ENCODE results near the gene SENP6. TPM values are rescaled to one million over a fixed set of nuclear protein-coding genes. Genes with fewer than 3 reads are reported as not detected.

Gene SENP6, protein sequence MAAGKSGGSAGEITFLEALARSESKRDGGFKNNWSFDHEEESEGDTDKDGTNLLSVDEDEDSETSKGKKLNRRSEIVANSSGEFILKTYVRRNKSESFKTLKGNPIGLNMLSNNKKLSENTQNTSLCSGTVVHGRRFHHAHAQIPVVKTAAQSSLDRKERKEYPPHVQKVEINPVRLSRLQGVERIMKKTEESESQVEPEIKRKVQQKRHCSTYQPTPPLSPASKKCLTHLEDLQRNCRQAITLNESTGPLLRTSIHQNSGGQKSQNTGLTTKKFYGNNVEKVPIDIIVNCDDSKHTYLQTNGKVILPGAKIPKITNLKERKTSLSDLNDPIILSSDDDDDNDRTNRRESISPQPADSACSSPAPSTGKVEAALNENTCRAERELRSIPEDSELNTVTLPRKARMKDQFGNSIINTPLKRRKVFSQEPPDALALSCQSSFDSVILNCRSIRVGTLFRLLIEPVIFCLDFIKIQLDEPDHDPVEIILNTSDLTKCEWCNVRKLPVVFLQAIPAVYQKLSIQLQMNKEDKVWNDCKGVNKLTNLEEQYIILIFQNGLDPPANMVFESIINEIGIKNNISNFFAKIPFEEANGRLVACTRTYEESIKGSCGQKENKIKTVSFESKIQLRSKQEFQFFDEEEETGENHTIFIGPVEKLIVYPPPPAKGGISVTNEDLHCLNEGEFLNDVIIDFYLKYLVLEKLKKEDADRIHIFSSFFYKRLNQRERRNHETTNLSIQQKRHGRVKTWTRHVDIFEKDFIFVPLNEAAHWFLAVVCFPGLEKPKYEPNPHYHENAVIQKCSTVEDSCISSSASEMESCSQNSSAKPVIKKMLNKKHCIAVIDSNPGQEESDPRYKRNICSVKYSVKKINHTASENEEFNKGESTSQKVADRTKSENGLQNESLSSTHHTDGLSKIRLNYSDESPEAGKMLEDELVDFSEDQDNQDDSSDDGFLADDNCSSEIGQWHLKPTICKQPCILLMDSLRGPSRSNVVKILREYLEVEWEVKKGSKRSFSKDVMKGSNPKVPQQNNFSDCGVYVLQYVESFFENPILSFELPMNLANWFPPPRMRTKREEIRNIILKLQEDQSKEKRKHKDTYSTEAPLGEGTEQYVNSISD
- total RNA-seq (100 to 1,000 TPM in 4 of 5 experiments, 10 to 100 TPM in 1; 77.9 to 132 (median 124) TPM), polyA plus RNA-seq (10 to 100 TPM; 51.7 to 82.1 TPM), total RNA-seq (148 reads per million, percentile 90 among the genes with 10 or more reads in this experiment)

DNA sequence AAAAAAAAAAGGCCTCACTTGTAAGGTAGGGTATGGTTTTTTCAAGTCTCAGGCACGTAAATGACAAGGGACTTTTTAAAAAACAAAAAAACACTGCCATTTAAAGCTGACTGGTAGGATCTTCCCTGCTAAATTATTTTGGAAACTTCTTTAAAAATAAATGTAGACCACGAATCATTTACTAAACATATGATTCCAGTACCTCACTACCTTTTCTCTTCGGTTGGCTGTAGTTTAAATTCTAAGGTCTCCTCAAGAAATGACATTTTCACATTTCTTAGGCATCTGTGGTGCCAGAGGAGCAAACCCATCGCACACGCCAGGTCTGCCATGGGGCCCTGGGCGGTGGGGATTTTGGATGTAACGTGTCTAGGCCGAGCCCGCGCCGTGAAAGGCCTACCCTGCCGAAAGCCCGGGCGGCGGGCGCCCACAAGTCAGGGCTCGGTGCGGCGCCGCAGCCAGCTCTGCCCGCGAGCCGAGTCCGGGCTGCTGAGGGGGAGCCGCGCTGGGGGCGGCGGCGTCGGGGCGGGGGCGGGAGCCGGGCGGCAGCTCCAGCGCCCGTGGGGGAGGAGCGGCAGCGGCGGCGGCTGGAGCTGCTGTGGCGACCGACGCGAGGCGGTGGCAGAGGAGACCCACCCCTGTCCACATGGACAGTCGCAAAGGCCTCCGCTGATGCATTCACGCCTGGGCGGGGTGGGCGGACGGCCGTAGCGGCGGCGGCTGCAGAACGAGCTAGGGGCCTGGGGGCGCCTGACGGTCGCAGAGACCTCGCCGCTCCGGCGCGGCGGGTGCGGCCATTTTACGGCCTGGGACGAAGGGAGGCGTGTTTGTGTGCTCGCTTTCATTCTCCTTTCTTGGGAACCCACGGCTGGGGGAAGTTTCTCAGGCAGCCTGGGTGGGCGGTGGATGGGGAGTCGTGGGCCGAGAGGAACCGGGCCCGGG is at the start of gene SENP6:
SENP6 (plus strand) TSS at position 577 of the 942 bp plus-strand sequence. CDS start 645 bp downstream, outside the sequence.
- Mint-ChIP-seq H3K4me3 (peak within 1 kb of the TSS; percentile 78 to 100 (median 99)), H3K27ac (peak within 1 kb of the TSS; percentile 97 to 99 (median 98)), H3K4me1 (peaks cover 44 to 80% (median 72%) of the 10 kb centered on the region in 7 donors), H3K36me3 (peaks cover 0 to 19% (median 3%) of the 10 kb centered on the region in 5 donors), H3K9me3 (no peaks in the 10 kb centered on the region), H3K27me3 (no peaks in the 10 kb centered on the region)
- Histone ChIP-seq H3K36me3 (ENCODE audit: control insufficient read depth in 2 of 3, insufficient read depth in 3 of 3, low read length in 3 of 3) (peaks cover 0 to 10% (median 0%) of the 10 kb centered on the region in 3 experiments), H3K27ac (ENCODE audit: low read depth, low read length) (peak within 1 kb of the TSS; percentile 97), H3K4me1 (ENCODE audit: control insufficient read depth in 2 of 2, insufficient read depth in 2 of 2, low read length in 2 of 2) (peaks cover 26 to 37% of the 10 kb centered on the region in 2 donors), H3K4me3 (ENCODE audit: low read length) (peak within 1 kb of the TSS; percentile 87), H3K9me3 (ENCODE audit: control insufficient read depth in 2 of 3, low read length in 3 of 3) (no peaks in the 10 kb centered on the region), H3K27me3 (ENCODE audit: control insufficient read depth in 2 of 2, insufficient read depth in 2 of 2, low read length in 2 of 2) (no peaks in the 10 kb centered on the region)
- DNase-seq (peak; percentile 68 to 81 (median 79)), ATAC-seq (peak; percentile 80)
- intact Hi-C loops (cut with micrococcal nuclease): loop anchor here (1.0 to 5.0 kb wide), 6 partner anchors 74 to 1949 kb away; partner anchors contain the start of genes COX7A2 (in 2 of the 2), TMEM30A (in 2 of the 2) and SLC17A5 (in 1 of the 2)
- POLR2A ChIA-PET: interaction anchor here (0.7 to 3.0 kb wide), 10 partner anchors 8 to 1948 kb away, joined by 3 to 16 read pairs (median 4); partner anchors contain the start of genes COX7A2, SLC17A5 and TMEM30A
- CTCF ChIA-PET: no interaction called here

DNA sequence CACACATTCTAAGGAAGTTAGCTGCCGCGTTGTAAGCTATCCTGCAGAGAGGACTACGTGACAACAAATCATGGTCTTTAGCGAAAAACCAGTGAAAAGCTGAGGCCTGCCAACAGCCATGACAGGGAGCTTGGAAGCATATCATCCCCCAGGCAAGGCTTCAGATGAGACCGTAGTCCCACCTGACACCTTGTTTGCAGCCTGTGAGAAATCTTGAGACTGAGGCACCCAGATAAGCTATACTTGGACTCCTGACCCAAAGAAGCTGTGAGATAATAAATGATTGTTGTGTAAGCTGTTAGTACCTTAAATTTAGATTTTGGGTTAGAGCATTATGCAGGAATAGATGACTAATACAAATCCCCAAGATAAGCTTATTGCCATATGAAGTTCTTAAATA is 45.4 kb upstream of the SENP6 start:
- Histone ChIP-seq H3K9me3 (ENCODE audit: control insufficient read depth in 2 of 3, low read length in 3 of 3) (no peaks in the 10 kb centered on the region), H3K4me1 (ENCODE audit: control insufficient read depth in 2 of 2, insufficient read depth in 2 of 2, low read length in 2 of 2) (no peaks in the 10 kb centered on the region), H3K36me3 (ENCODE audit: control insufficient read depth in 2 of 3, insufficient read depth in 3 of 3, low read length in 3 of 3) (no peaks in the 10 kb centered on the region), H3K27ac (ENCODE audit: low read depth, low read length) (no peak overlapping the region), H3K4me3 (ENCODE audit: low read length) (no peak overlapping the region), H3K27me3 (ENCODE audit: control insufficient read depth in 2 of 2, insufficient read depth in 2 of 2, low read length in 2 of 2) (no peaks in the 10 kb centered on the region)
- ATAC-seq (no peak), DNase-seq (no peak)
- ChIA-PET CTCF (no interaction called here), POLR2A (no interaction called here)
- intact Hi-C loops (cut with micrococcal nuclease): no loop called here
- Mint-ChIP-seq H3K36me3 (peaks cover 0 to 2% (median 0%) of the 10 kb centered on the region in 5 donors), H3K4me3 (no peak overlapping the region), H3K9me3 (peaks cover 0 to 11% (median 0%) of the 10 kb centered on the region in 11 donors), H3K4me1 (peaks cover 0 to 6% (median 0%) of the 10 kb centered on the region in 7 donors), H3K27ac (no peak overlapping the region), H3K27me3 (peaks cover 0 to 22% (median 8%) of the 10 kb centered on the region in 5 donors)

DNA sequence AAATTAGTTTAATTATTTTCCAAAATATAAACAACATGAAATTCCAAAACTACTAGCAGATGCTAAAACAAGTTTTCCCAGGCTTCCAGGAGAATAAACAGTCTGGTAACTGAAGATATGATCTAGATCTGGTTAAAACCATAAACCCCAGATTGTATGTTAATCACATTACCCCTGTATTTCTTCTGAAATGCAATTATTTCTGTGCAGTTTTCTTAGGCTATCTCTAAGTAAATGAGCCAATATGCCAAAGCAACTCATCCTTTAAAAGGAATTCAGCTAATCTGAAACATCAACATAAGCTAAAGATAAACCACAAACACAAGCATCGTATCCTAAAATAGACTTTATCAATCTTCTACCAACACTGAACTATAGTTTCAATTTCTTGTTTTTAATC is 44.6 kb upstream of the SENP6 start:
- Mint-ChIP-seq H3K9me3 (peaks cover 0 to 14% (median 0%) of the 10 kb centered on the region in 11 donors), H3K4me1 (peaks cover 0 to 4% (median 0%) of the 10 kb centered on the region in 7 donors), H3K4me3 (no peak overlapping the region), H3K36me3 (peaks cover 0 to 5% (median 0%) of the 10 kb centered on the region in 5 donors), H3K27me3 (peaks cover 1 to 25% (median 8%) of the 10 kb centered on the region in 5 donors), H3K27ac (no peak overlapping the region)
- Histone ChIP-seq H3K27ac (ENCODE audit: low read depth, low read length) (no peak overlapping the region), H3K4me1 (ENCODE audit: control insufficient read depth in 2 of 2, insufficient read depth in 2 of 2, low read length in 2 of 2) (no peaks in the 10 kb centered on the region), H3K4me3 (ENCODE audit: low read length) (no peak overlapping the region), H3K36me3 (ENCODE audit: control insufficient read depth in 2 of 3, insufficient read depth in 3 of 3, low read length in 3 of 3) (no peaks in the 10 kb centered on the region), H3K27me3 (ENCODE audit: control insufficient read depth in 2 of 2, insufficient read depth in 2 of 2, low read length in 2 of 2) (no peaks in the 10 kb centered on the region), H3K9me3 (ENCODE audit: control insufficient read depth in 2 of 3, low read length in 3 of 3) (no peaks in the 10 kb centered on the region)
- no peak for ATAC-seq
- POLR2A ChIA-PET: no interaction called here
- no peak for DNase-seq
- CTCF ChIA-PET: no interaction called here
- intact Hi-C loops (cut with micrococcal nuclease): no loop called here

DNA sequence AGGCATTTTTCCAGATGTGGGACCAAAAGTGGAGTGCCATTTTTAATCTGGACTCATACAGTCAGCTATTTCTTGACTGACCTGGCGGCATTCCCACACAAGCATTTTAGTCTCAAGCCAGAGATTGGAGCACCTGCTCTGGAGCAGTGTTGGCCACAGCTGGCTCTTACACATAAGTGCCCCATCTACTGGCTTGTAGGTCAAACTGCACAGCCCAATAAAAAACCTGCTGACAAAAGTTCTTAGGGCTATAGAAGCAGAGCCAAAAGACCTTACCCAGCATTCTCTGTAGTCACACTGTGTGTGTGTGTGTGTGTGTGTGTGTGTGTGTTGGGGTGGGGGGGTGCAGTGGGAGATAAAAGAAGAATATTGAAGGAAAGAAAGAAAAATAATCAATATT is 38.6 kb upstream of the SENP6 start:
- intact Hi-C loops (cut with micrococcal nuclease): loop anchor here in 1 of 2 donors (1.0 kb wide), 2 partner anchors 266 to 297 kb away; no protein-coding TSS in a partner anchor
- no peak overlapping the region for H3K27ac ChIP-seq (ENCODE audit: low read depth, low read length)
- ATAC-seq (peak; percentile 58), DNase-seq (peak in 2 of 9 donors; percentile 2 to 11)
- Mint-ChIP-seq H3K36me3 (peaks cover 0 to 28% (median 7%) of the 10 kb centered on the region in 5 donors), H3K9me3 (peaks cover 3 to 46% (median 20%) of the 10 kb centered on the region in 11 donors), H3K4me1 (peaks cover 0 to 5% (median 0%) of the 10 kb centered on the region in 7 donors), H3K27ac (no peak overlapping the region), H3K4me3 (no peak overlapping the region), H3K27me3 (peaks cover 17 to 47% (median 43%) of the 10 kb centered on the region in 5 donors)
- no peak overlapping the region for H3K4me3 ChIP-seq (ENCODE audit: low read length)
- peaks cover 0 to 11% (median 0%) of the 10 kb centered on the region in 3 experiments for H3K9me3 ChIP-seq (ENCODE audit: control insufficient read depth in 2 of 3, low read length in 3 of 3)
- H3K27me3 ChIP-seq (ENCODE audit: control insufficient read depth in 2 of 2, insufficient read depth in 2 of 2, low read length in 2 of 2): no peaks in the 10 kb centered on the region
- H3K4me1 ChIP-seq (ENCODE audit: control insufficient read depth in 2 of 2, insufficient read depth in 2 of 2, low read length in 2 of 2): no peaks in the 10 kb centered on the region
- H3K36me3 ChIP-seq (ENCODE audit: control insufficient read depth in 2 of 3, insufficient read depth in 3 of 3, low read length in 3 of 3): no peaks in the 10 kb centered on the region
- ChIA-PET POLR2A (no interaction called here), CTCF (interaction anchor here (0.6 to 0.7 kb wide), 2 partner anchors 34 to 451 kb away, joined by 3 to 6 read pairs; no protein-coding TSS in a partner anchor)

DNA sequence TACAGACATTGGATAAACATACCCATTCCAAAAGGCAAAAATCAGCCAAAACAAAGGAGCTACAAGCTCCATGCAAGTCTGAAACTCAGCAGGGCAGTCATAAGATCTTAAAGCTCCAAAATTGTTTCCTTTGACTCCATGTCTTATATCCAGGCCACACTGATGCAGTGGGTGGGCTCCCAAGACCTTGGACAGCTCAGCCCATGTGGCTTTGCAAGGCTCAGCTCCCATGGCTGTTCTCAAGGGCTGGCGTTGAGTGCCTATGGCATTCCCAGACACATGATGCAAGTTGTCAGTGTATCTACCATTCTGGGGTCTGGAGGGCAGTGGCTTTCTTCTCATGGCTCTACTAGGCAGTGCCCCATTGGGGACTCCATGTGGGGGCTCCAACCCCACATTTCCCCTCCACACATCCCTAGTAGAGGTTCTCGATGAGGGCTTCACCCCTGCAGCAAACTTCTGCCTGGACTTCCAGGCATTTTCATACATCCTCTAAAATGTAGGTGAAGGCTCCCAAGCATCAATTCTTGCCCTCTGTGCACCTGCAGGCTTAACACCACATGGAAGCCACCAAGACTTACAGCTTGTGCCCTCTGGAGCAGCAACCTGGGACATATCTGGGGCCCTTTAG is 35.4 kb upstream of the SENP6 start:
- DNase-seq: no peak
- H3K9me3 Mint-ChIP-seq: peaks cover 3 to 38% (median 20%) of the 10 kb centered on the region in 11 donors
- intact Hi-C loops (cut with micrococcal nuclease): no loop called here
- Histone ChIP-seq H3K4me1 (ENCODE audit: control insufficient read depth in 2 of 2, insufficient read depth in 2 of 2, low read length in 2 of 2) (no peaks in the 10 kb centered on the region), H3K9me3 (ENCODE audit: control insufficient read depth in 2 of 3, low read length in 3 of 3) (peaks cover 0 to 11% (median 0%) of the 10 kb centered on the region in 3 experiments), H3K4me3 (ENCODE audit: low read length) (no peak overlapping the region), H3K27ac (ENCODE audit: low read depth, low read length) (no peak overlapping the region), H3K36me3 (ENCODE audit: control insufficient read depth in 2 of 3, insufficient read depth in 3 of 3, low read length in 3 of 3) (no peaks in the 10 kb centered on the region), H3K27me3 (ENCODE audit: control insufficient read depth in 2 of 2, insufficient read depth in 2 of 2, low read length in 2 of 2) (no peaks in the 10 kb centered on the region)
- peaks cover 3 to 29% (median 7%) of the 10 kb centered on the region in 5 donors for H3K36me3 Mint-ChIP-seq
- ChIA-PET POLR2A (no interaction called here), CTCF (no interaction called here)
- peaks cover 21 to 41% (median 33%) of the 10 kb centered on the region in 5 donors for H3K27me3 Mint-ChIP-seq
- no peak overlapping the region for H3K4me3 Mint-ChIP-seq
- H3K4me1 Mint-ChIP-seq: peaks cover 0 to 4% (median 0%) of the 10 kb centered on the region in 7 donors
- ATAC-seq: no peak
- no peak overlapping the region for H3K27ac Mint-ChIP-seq
